GM18873 (cell line): Measurements from ENCODE around the gene INAFM1.
"Not testable (repeated sequence)": the region's sequence is repeated elsewhere in the genome, so short reads cannot be mapped to it uniquely, and the experiment has no call there.

ENCODE experiments used
- ATAC-seq: cut with Tn5 transposase; IDR thresholded peaks from one replicate; pipeline ENCODE4 v1.9.1; 2021; ENCODE audit warnings: mild to moderate bottlenecking, moderate library complexity, moderate number of reproducible peaks; ENCODE audit not compliant: unreplicated experiment, low FRiP score

The INAFM1 gene

DNA sequence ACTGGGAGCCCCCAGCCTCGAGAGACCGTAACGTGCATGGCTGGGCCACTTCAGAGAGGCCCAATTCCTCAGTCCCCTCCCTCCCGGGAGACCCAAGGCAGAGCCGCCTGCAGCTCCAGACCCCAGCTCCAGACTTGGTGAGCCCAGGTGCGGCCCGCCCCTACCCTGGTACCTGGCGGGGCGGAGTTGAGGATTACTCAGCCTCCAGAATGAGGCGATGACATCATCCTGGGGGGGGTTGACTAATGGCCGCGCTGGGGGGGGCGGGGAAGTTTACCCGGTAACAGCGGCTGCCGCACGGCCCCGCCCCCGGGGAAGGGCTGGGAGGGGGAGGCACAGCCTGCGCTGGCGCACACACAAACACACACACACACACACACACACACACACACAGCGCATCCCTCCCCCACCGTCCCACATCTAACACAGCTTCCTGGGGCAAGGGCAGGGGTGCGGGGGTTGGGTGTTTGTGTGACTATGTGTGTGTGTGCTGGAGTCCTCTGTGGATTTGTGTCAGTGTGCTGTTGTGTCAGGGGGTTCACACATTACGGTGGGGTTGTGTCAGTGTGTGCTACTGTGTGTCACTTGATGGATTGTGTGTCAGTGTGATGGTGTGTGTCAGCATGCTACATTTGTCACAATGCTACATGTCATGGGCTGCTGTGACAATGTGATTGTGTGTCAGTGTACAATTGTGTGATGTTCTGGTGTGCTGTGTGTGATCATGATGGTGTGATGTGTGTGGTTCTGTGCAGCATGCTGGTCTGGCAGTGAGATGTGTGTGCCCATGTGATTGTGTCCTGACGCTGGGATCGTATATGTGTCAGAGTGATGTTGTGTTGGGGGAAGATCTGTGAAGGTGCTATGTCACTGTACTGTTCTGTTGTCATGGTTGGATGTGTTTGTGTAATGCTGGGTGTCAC is 33.4 kb upstream of the INAFM1 start:
- ATAC-seq: no peak

GRCh38 chr19:47241919-47242577 is 32.6 kb upstream of the INAFM1 start:
- ATAC-seq: no peak

- ATAC-seq: no peak
Observed at GRCh38 chr19:47243364-47243775, 31.3 kb upstream of the INAFM1 start.

DNA sequence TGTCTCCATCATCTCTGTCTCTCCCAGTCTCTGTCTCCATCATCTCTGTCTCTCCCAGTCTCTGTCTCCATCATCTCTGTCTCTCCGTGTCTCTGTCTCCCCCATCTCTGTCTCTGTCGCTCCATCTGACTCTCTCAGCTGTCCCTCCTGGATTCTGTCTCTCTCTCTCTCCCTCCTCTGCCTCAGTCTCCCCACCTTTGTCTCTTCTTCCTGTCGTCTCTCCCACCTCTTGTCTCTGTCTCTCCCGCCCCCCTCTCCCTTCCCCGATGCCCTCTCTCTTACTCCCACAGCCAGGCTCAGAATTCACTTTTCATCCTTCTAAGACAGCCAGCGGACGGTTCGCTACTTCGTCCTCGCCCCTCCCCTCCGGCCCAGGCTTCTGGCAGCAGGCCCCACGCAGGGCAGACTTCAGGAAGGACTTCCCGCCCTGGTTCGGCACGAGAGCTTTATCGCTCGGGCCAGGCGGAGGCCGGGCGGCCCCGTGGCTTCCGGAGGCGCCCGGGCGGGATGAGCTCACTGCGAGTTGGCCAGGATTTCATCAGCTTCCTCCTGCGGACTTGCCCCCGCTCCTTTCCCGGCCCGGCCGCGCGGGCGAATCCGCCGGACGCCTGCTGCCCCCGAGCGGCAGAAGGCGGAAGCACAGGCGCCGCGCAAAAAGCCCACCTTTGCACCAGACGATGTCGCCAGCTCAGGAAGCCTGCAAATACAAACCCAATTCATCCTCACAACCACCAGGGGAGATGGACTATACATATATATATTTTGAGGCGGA is 30.7 kb upstream of the INAFM1 start:
- ATAC-seq: peak; percentile 58

GRCh38 chr19:47247308-47247990 is 27.2 kb upstream of the INAFM1 start:
- ATAC-seq: no peak

DNA sequence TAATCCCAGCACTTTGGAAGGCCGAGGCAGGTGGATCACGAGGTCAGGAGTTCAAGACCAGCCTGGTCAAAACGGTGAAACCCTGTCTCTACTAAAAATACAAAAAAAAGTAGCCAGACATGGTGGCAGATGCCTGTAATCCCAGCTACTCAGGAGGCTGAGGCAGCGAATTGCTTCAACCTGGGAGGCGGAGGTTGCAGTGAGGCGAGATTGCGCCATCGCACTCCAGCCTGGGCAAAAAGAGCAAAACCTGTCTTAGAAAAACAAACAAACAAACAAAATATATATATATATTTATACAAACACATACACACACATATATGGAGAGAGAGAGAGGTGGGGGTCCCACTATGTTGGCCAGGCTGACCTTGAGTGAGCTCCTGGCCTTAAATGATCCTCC is 21.7 kb upstream of the INAFM1 start:
- ATAC-seq: not testable (repeated sequence)

DNA sequence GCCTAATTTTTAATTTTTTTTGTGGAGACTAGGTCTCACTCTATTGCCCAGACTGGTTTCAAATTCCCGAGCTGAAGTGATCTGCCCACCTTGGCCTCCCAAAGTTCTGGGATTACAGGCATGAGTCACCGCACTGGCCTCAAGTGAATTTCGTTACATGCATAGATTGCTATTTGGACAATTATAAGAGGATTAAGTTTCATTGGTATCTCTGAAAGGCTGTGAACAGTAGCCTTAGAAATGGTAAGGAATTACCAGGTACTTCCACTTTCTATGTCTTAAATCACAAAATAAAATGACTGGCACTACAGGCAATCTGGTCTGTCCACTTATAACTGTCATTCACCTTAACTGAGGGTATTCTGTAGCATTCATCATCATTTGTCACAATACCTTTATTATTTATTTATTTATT is 21.2 kb upstream of the INAFM1 start:
- no peak for ATAC-seq

DNA sequence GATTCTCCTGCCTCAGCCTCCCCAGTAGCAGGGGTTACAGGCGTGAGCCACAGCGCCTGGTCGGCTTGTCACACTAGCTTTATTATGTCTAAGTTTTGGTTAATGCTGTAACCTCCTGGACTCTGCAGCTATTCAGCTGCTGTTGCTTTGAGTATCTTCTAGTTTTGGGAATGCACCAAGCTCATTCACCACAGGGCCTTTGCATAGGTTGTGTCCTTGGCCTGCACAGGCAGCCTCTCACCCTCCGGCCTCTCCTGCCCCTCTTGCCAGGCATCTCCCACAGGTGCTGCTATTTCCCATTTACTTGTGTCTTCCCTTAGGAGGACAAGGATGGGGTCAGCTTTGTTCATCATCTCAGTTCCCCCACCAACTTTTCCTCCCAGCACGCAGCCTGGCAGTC is 20.7 kb upstream of the INAFM1 start:
- ATAC-seq: no peak

DNA sequence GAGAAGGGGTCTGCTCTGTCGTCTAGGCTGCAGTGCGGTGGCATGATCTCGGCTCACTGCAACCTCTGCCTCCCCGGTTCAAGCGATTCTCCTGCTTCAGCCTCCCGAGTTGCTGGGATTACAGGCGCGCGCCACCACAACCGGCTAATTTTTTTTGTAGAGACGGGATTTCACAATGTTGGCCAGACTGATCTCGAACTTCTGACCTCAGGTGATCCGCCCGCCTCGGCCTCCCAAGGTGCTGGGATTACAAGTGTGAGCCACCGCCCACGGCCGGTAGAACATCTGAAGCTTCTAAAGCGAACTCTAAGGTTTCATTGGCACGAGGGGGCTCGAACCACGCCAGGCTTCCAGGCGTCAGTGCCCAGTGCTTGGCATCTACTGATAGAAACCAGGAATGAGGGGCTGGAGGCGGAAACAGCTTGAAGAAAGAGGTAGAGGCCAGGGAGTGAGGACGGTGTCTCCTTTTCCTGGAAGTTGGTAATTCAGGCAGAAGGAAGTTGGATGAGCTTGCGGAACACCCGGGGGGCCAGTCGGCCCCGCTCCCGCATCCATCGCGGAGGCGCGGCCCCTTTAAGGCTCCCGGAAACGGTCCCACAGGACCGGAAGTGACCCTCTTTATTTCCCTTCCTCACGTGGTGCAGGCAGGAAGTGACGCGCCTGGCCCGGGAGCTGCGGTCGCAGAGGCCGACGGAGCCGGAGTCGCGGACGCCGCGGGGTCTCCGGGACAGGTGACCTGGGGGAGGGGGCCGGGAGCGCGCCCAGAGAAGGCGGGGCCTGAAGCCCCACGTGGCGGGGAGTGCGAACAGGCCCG is 18.6 kb upstream of the INAFM1 start, which contains the start of gene CCDC9:
Gene CCDC9, plus strand, starts transcription at position 647 of the 814 bp plus-strand sequence. CDS start 1,876 bp downstream, outside the sequence.
- peak; percentile 40 for ATAC-seq

DNA sequence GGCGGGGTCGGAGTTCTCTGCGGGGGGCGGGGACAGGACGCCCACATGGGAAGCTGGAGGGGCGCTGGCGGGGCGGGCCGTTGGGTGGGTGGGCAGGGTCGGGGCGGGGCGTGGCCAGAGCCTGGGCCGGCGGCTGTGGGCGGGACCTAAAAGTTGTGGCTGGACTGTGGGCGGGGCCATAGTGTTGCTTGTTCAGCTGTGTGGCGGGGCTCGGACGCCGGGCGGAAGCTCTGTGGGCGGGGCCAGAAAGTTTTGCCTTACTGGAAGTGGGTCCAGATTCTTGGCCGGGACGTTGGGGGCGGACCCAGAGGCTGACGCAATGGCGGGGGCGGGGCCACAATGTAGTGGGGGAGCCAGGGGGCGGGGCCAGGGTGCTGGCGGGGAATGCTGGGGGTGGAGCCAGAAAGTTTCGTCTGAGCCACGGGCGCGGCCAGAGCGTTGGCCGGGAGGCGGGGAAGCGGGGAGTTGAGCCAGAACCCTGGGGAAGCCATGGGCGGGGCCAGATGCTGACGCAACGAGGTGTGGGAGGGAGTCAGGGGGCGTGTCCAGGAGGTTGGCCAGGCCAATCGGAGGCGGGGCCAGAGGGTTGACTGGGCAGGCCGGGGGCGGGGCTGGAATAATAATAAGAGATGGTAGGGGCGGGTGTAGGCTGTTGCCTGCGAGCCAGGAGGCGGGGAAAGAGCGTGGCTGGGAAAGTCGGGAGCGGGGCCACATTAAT is 17.8 kb upstream of the INAFM1 start:
- peak; percentile 58 for ATAC-seq

GRCh38 chr19:47257411-47258169 is 17.1 kb upstream of the INAFM1 start:
- no peak for ATAC-seq

DNA sequence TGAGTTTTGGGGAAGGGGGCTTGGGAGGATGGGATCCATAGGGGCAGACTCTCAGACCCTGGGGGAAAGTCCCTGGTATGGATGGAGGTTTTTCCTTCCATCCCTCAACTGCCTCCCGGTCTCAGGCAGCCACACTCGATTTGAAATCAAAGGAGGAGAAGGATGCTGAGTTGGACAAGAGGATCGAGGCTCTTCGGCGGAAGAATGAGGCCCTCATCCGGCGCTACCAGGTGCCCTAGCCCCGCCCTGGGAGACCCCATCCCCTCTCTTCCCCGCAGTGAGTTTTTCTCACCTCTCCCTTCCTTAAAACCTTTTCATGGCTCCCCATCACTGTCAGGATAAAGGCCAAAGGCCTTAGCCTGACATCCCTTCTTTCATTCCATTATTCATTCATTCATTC is 16.3 kb upstream of the INAFM1 start:
- no peak for ATAC-seq

DNA sequence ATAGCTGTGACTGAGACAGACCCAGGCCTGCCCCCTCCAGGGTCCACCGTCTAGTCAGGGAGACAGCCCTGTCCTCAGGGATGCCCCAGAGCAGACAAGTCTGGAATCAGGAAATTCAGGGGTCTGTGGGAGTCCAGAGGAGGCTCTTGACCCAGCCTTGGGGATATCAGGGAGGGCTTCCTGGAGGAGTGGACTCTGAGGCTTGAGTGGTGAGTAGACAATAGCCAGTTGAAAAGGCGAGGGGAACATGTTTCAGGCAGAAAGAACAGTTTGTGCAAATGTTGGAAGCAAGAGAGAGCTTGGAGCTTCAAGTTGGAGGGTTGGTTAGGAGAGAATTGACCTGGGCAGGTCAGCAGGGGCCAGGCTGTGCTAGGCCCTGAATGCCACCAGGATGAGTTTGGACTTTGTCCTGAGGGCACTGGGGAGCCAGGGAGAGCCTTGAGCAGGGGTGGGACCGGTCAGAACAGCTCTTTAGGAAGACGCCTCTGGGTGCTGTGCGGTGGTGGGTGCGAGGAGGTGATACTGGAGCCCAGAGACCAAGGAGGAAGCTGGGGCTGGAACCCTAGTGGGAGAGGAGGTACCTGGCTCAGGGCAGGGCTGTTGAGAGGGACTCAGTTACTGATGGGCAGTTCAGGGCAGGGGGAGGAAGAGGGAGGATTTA is 15.7 kb upstream of the INAFM1 start:
- ATAC-seq: no peak

- ATAC-seq: no peak
Observed at GRCh38 chr19:47260476-47260875, 14.2 kb upstream of the INAFM1 start.

DNA sequence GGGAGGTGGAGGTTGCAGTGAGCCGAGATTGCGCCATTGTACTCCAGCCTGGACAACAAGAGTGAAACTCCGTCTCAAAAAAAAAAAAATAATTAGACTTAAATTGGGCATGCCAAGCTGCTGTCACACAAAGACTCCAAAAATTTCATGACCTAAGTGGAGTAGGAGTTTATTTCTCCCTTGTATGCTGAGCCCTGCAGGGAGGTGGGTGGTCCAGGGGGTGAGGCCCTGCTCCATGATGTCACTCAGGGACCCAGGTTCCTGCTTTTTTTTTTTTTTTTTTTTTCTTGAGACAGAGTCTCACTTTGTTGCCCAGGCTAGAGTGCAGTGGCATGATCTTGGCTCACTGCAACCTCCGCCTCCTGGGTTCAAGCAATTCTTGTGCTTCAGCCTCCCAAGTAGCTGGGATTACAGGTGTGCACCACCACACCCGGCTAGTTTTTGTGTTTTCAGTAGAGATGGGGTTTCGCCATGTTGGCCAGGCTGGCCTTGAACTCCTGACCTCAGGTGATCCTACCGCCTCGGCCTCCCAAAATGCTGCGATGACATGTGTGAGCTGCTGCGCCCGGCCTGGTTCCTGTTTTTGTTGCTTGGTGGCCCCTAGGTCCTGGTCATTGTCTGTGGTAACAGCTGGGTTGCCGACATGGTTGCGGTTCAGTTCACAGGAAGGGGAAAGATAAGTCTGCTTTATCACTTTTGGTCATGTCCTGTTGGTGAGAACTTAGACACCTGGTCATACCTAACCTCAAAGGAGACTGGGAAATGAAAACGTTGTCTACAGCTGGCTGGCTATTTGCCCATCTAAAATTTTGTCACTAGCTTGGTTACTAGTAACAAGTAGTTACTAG is 12.5 kb upstream of the INAFM1 start:
- ATAC-seq: peak; percentile 46

GRCh38 chr19:47264629-47265028 is 10.1 kb upstream of the INAFM1 start:
- no peak for ATAC-seq
